HS-5 (cell line): ENCODE data around the gene SRGAP1.
"Not testable (repeated sequence)": the region's sequence is repeated elsewhere in the genome, so short reads cannot be mapped to it uniquely, and the experiment has no call there.

ENCODE experiments used
- DNase-seq: peaks from one replicate; pipeline ENCODE4 v3.0.0-alpha.2; 2012; ENCODE audit warnings: low read depth

Gene SRGAP1

GRCh38 chr12:63869656-63870055 lies 25.2 kb downstream of the SRGAP1 start:
- no peak for DNase-seq

GRCh38 chr12:63870838-63871237 lies 26.3 kb downstream of the SRGAP1 start:
- no peak for DNase-seq

- DNase-seq = no peak
These were observed 30.5 kb downstream of the SRGAP1 start for GRCh38 chr12:63874897-63875480.

DNA sequence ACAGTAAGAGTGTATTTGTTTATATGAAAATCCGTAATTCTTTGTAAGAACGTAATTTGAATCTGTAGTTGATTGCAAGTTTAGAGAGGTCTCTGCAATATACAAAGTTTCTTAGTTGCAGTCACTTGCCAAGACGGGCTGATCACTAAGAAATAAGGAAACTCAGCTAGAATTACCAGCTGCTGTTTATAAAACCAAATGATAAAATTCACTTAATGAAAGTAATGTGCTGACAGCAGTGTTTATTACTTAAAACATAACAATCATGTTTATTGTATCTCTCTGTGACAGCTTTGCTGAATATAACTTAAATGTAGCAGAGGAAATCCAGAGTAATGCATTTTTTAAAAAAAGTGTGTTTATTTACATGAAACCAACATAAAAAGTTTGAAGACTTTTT lies 31.2 kb downstream of the SRGAP1 start:
- no peak for DNase-seq

DNA sequence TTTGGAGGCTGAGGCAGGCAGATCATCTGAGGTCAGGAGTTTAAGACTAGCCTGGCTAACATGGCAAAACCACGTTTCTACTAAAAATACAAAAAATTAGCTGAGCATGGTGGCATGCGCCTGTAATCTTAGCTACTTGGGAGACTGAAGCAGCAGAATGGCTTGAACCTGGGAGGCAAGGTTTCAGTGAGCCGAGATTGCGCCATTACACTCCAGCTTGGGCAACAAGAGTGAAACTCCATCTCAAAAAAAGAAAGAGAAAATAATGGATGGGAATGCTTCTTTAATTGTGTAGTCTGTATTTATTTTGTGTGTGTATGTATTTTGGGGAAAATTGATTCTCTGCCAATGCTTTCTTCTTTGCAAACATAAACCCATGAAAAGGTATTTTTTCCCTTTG lies 32.5 kb downstream of the SRGAP1 start:
- DNase-seq = no peak

DNA sequence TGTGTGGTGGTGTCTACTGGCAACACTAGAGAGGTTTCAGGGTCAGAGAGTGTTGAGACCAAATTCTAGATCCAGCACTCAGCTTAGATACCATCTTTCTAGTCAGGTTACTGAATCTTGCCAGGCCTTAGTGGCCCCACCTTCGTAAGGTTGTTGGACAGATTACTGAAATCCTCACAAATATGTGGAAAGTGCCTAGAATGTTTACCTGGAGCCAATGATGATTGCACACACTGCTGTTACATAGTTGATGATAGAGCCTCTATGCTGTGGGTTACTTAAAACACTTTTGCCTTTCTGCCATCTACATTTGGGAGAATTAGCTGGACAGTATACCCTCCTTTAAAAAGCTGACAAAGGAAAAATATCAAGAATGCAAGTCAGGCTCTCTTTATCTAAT lies 33.2 kb downstream of the SRGAP1 start:
- no peak for DNase-seq

- DNase-seq = not testable (repeated sequence)
These were observed 35.7 kb downstream of the SRGAP1 start for GRCh38 chr12:63880235-63880634.

DNA sequence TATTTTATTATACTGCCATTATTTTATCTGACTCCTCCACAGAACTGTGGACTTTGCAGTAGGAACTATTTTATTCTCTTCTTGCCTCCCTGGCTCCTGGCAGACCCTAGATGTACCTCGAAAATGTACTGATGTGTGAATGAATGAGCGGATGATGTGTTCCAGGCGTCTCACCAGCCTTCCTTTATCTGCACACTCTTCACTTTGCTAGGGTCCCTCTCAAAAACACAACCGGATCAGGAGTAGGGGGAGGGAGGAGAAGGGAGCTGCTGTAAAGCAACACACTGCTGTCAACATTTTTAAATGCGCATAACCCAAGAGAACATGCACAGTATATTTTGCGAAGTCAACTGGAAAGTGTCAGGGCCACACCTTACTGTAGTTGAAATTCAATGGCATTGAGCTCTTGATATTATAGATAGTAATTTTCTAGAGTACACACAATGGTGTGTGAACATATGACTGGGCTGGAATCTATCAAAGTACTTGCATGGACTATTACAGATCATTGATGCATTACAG lies 36.3 kb downstream of the SRGAP1 start:
- DNase-seq = no peak

DNA sequence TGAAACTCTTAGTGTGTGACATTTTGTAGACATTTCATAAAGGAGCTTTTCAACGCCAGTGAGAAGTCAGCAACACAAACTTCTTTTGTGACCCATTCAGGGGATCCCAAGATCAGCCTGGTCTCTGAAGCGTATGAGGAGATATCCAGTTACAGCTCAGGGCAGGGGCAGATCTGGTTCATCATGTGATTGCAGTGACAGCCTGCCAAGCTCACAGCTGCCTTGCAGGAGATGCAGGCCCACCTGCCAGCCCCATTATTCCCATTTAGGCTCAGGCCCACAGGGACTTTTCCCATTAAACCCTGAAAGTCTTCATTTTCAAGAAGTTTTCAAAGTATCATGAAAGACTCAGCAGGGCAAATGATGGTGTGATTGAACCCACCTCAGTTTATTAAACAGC lies 38.3 kb downstream of the SRGAP1 start:
- DNase-seq = no peak

DNA sequence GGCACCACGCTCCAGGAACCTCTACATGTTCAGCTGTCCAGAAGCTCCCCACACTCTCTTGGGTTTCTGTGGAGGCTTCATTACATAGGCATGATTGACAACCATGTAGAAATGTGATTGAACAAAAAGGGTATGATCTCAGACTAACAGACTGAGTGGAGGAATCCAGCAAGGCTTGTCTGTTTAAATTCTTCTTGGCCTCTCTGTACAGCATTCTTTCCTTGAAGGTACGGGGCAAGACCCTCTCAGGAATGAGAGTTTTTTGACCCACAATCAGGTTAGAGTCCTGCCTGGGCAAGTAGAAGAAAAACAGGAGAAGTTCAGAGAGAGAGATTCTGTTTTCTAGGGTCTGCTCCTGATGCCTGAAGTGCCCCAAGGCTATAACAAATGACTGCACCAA lies 40.9 kb downstream of the SRGAP1 start:
- DNase-seq = no peak

GRCh38 chr12:63888908-63889635 lies 44.6 kb downstream of the SRGAP1 start:
- DNase-seq = peak; percentile 19

DNA sequence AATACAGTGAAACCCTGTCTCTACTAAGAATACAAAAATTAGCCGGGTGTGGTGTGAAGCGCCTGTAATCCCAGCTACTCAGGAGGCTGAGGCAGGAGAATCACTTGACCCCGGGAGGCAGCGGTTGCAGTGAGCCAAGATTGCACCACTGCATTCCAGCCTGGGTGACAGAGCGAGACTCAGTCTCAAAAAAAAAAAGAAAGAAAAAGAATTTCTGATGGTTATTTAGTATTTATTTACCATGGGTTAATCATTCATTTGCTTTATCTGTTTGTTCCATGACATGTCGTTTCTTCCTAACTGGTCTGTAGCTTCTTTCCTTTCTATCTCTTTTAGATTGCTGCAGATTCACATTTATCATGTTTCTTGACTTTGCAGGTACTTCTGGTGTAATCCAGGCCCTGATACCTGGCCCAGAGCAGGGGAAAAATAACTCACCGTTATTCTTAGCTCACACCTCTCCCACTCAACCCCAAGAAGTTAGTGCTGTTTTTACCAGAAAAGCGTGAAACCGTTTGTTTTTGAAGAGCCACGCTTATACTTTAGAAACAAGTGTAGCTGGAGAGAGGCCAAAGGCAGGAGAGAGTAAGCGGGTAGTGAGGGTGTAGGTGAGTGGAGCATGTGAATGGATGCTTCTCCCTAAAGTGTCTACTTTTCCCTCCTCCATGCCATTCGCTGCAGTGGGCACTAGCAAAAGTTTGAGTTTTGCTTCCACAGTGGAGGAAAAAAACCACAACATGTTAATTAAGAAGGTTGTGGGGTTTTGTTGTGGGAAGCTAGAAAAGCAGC lies 45.4 kb downstream of the SRGAP1 start:
- no peak for DNase-seq

- no peak for DNase-seq
These were observed 48.7 kb downstream of the SRGAP1 start for GRCh38 chr12:63893170-63893569.

- no peak for DNase-seq
These were observed 49.6 kb downstream of the SRGAP1 start for GRCh38 chr12:63894132-63894531.

- DNase-seq = no peak
These were observed 51.3 kb downstream of the SRGAP1 start for GRCh38 chr12:63895841-63896240.

DNA sequence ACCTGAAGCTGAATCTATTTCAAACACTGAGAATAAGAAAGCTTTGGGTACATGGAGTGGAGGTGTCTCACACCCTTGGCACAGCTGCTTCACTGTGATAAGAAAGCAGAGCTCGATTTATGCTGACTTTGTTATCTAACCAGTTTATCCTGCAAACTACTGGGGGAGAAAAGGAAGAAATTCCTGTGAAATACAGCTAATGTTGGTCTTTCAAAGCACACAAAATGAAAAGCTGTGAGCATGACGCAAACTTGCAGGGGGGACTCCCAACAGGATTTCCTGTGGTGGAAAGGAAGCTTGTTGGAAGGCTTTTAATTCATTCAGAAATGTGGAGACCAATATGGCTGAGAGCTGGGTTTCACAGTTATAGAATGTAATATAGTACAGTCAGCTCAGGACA lies 53.4 kb downstream of the SRGAP1 start:
- no peak for DNase-seq

- no peak for DNase-seq
These were observed 54.4 kb downstream of the SRGAP1 start for GRCh38 chr12:63898764-63899337.

DNA sequence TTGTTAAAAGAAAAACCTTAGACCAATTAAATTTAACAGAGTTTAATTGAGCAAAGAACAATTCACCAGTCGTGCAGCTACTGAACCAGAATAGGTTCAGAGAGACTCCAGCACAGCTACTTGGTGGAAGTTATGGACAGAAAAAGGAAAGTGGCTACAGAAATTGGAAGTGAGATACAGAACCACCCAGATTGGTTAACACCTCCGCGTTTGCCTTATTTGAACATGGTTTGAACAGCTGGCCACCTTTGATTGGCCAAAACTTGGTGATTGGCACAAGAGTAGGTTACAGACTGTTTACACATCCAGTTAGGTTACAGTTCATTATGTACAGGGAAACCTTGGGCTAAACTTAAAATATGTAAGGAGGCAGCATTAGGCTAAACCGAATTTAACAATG lies 54.9 kb downstream of the SRGAP1 start:
- no peak for DNase-seq

DNA sequence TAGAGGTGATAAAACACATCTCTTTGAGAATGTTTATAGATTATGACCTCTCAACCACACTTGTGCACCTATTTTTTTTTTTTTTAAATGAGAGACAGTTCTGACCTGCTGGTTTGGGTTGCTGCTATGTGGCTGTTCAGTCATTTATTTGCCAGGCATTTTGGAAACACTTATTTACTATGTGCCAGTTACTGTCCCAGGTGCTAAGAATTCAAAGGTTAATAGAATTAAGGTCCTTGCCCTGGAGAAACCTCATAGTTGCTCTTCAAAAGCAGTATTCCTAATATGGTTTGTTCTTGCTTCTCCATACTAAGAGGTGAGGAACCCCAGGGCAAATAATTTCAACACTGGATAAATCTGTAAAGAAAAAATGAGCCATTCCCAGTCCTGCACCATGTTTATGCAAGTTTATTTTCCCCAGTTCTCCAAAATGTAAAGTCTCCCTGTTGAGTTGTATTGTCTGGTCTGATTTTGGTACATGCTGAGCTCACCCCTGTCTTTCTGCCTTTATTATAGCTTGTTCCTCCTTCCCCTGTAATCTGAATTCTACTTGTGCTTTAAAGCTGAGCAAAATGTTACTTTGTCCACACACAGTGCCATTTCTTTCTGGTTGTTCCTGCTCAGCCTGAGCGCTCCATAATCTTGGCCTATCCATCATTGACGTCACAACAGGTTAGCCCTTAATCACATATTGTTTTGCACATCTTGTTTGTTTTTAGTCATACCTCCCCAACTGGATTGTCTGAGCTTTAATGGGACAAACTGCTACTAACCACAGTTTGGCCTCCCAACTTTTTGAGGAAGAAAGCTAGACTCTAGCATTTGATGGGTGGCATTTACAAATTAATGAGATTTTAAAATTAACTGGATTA lies 56.7 kb downstream of the SRGAP1 start:
- no peak for DNase-seq

DNA sequence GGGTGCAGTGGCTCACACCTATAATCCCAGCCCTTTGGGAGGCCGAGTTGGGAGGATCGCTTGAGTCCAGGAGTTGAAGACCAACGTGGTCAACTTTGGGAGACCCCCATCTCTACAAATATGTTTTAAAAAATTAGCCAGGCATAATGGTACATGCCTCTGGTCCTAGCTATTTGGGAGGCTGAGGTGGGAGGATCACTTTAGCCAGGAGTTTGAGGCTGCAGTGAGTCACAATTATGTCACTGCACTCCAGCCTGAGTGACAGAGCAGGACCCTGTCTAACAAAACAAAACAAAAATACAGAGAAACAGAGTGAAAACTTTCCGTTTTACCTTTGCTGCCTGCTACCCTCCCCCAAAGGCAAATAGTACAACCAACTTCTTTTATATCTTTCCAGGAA lies 60.2 kb downstream of the SRGAP1 start:
- DNase-seq = no peak

DNA sequence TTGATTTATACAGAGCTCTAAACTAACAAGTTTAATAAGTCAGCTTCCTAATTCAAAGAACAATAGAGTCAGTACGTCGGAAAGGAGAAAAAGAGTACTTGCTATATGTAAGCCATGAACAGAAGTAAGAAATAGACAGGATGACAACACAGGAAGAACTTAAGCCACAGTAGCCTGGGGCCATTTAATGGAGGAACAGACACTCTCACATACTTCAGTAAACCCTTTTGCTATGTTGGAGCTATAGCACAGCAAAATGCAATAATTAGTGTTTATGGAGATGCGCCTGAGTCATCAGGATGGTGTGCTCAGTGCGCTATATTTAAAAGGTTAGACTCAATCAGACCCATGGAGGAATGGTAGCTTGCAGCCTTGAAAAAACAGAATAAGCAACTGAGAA lies 61.0 kb downstream of the SRGAP1 start:
- DNase-seq = no peak

- no peak for DNase-seq
These were observed 62.4 kb downstream of the SRGAP1 start for GRCh38 chr12:63906876-63907275.
